HG03025 (cell line): ENCODE results near the gene SNAP29.
"Not testable (repeated sequence)": the region's sequence is repeated elsewhere in the genome, so short reads cannot be mapped to it uniquely, and the experiment has no call there.

Source experiments
- ATAC-seq: cut with Tn5 transposase; IDR thresholded peaks from one replicate; pipeline ENCODE4 v1.9.1; 2021; ENCODE audit warnings: mild to moderate bottlenecking, moderate library complexity; ENCODE audit not compliant: unreplicated experiment, low FRiP score

Gene SNAP29

GRCh38 chr22:20890975-20891374, 32.2 kb downstream of the SNAP29 start:
- ATAC-seq = no peak

- not testable (repeated sequence) for ATAC-seq
Observed at GRCh38 chr22:20897737-20898136, 38.9 kb downstream of the SNAP29 start.

- ATAC-seq = no peak
Observed at GRCh38 chr22:20899827-20900423, 41.1 kb downstream of the SNAP29 start.

- ATAC-seq = not testable (repeated sequence)
Observed at GRCh38 chr22:20901093-20902033, 42.6 kb downstream of the SNAP29 start.

- ATAC-seq = no peak
Observed at GRCh38 chr22:20903093-20903492, 44.3 kb downstream of the SNAP29 start.

- ATAC-seq = no peak
Observed at GRCh38 chr22:20904008-20904979, 45.5 kb downstream of the SNAP29 start.

- ATAC-seq = no peak
Observed at GRCh38 chr22:20904980-20905355, 46.2 kb downstream of the SNAP29 start.

GRCh38 chr22:20905415-20906386, 46.9 kb downstream of the SNAP29 start:
- no peak for ATAC-seq

GRCh38 chr22:20906387-20906767, 47.6 kb downstream of the SNAP29 start:
- no peak for ATAC-seq

GRCh38 chr22:20908717-20909116, 49.9 kb downstream of the SNAP29 start:
- not testable (repeated sequence) for ATAC-seq

GRCh38 chr22:20909543-20910303, 50.9 kb downstream of the SNAP29 start:
- ATAC-seq = no peak

GRCh38 chr22:20912494-20912893, 53.7 kb downstream of the SNAP29 start:
- ATAC-seq = no peak

- peak; percentile 92 for ATAC-seq
Observed at GRCh38 chr22:20916916-20917810, 58.4 kb downstream of the SNAP29 start, which contains the start of gene CRKL. CRKL (plus strand) TSS chr22:20917407; CDS start chr22:20917935, 528 bp downstream.

- ATAC-seq = no peak
Observed at GRCh38 chr22:20918663-20919218, 59.9 kb downstream of the SNAP29 start.

- no peak for ATAC-seq
Observed at GRCh38 chr22:20919718-20920117, 60.9 kb downstream of the SNAP29 start.

GRCh38 chr22:20920881-20921203, 62.0 kb downstream of the SNAP29 start:
- ATAC-seq = no peak

GRCh38 chr22:20922141-20922751, 63.4 kb downstream of the SNAP29 start:
- no peak for ATAC-seq
